Breast epithelium (tissue), 4 donors: Measurements from ENCODE around the gene CDKN1C. TPM values are rescaled to one million over a fixed set of nuclear protein-coding genes. Genes with fewer than 3 reads are reported as not detected.

Experiments used
- DNase-seq, 2 donors: peaks; one replicate each; pipeline ENCODE4 v3.0.0-alpha.2; 2019; ENCODE audit warnings: low spot score in 2 of 2
- H3K27ac ChIP-seq, 2 donors: fragments of 200-600 bp; sonication (generic) in 1 of 2; one replicate each; pipeline ENCODE4 v1.5.1; 2016 to 2019; ENCODE audit warnings: mild to moderate bottlenecking in 1 of 2
- H3K27me3 ChIP-seq, 2 donors: fragments of 200-600 bp; sonication (generic) in 1 of 2; one replicate each; pipeline versions ENCODE4 v1.5.1 to v1.6.0; 2017 to 2019; ENCODE audit warnings: control low read depth in 1 of 2, mild to moderate bottlenecking in 1 of 2
- H3K36me3 ChIP-seq: fragments of 200-600 bp; one replicate; pipeline ENCODE4 v1.5.1; 2019
- H3K4me1 ChIP-seq, 2 donors: fragments of 200-600 bp; sonication (generic); one replicate each; pipeline ENCODE4 v1.5.1; 2016 to 2019; ENCODE audit warnings: control low read depth in 1 of 2
- H3K4me3 ChIP-seq, 3 donors: fragments of 200-600 bp; sonication (generic); 1 replicate in 2 of 3; 2 replicates in 1 of 3; pipeline ENCODE4 v1.5.1; 2016 to 2019; ENCODE audit warnings: mild to moderate bottlenecking in 3 of 3, moderate library complexity in 2 of 3
- H3K9me3 ChIP-seq, 2 donors: fragments of 200-600 bp; sonication (generic) in 1 of 2; one replicate each; pipeline ENCODE4 v1.5.1; 2016 to 2019; ENCODE audit warnings: control low read depth in 1 of 2
- POLR2A ChIP-seq: fragments of 450-650 bp; IDR thresholded peaks from one replicate; pipeline ENCODE4 v1.6.1; 2016; ENCODE audit warnings: antibody characterized with exemption, mild to moderate bottlenecking, moderate library complexity
- POLR2AphosphoS5 ChIP-seq, 3 donors: sonication (generic); formaldehyde crosslinking; IDR thresholded peaks; one replicate each; pipeline ENCODE4 v1.6.1; 2017; ENCODE audit warnings: antibody characterized with exemption in 3 of 3
- intact Hi-C: fragments of 100-400 bp; cut with DNase I; formaldehyde crosslinking; loops from one replicate; pipeline ENCODE4 v1.15.1; 2023; ENCODE audit warnings: low total_unique reads
- total RNA-seq, 3 donors: library from RNA; depleted of rRNA; stranded (reverse); fragments of >200 nt; gene quantifications; one replicate each; pipeline ENCODE4 v1.1.0, GENCODE V29; 2016
- TF ChIP-seq, protein P1 (sequence below), 3 donors: fragments of 450-650 bp; IDR thresholded peaks; one replicate each; pipeline ENCODE4 v1.5.1; 2016 to 2017; ENCODE audit warnings: antibody characterized with exemption in 3 of 3, mild to moderate bottlenecking in 3 of 3, moderate library complexity in 3 of 3

CDKN1C gene
- total RNA-seq, 3 donors from 2014 or later = 48.2 to 136 (median 88.8) TPM

DNA sequence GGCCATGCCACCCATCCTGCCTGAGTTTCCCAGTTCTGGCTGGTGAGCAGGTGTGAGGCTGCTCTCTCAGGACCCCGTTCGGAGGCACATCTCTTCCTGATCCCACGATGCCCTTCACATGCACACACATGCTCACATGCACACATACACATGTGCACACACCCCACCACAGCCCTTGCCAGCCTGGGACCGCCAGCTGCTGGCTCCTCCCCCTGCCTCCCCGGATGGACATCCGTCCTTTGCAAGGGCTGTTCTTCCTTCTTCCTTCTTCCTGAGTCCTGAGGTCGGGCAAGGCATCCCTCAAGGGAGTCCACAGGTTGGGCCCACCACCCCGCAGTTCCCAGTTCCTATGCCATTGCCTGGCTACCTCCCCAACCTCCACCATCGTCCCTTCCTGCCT, 10.5 kb upstream of the CDKN1C start:
- H3K27ac ChIP-seq = no peak overlapping the region
- H3K4me1 ChIP-seq = peaks cover 9 to 19% of the 10 kb centered on the region in 2 donors
- DNase-seq = no peak
- H3K4me3 ChIP-seq = no peak overlapping the region
- H3K27me3 ChIP-seq = no peaks in the 10 kb centered on the region
- TF ChIP-seq, protein P1, sequence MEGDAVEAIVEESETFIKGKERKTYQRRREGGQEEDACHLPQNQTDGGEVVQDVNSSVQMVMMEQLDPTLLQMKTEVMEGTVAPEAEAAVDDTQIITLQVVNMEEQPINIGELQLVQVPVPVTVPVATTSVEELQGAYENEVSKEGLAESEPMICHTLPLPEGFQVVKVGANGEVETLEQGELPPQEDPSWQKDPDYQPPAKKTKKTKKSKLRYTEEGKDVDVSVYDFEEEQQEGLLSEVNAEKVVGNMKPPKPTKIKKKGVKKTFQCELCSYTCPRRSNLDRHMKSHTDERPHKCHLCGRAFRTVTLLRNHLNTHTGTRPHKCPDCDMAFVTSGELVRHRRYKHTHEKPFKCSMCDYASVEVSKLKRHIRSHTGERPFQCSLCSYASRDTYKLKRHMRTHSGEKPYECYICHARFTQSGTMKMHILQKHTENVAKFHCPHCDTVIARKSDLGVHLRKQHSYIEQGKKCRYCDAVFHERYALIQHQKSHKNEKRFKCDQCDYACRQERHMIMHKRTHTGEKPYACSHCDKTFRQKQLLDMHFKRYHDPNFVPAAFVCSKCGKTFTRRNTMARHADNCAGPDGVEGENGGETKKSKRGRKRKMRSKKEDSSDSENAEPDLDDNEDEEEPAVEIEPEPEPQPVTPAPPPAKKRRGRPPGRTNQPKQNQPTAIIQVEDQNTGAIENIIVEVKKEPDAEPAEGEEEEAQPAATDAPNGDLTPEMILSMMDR (IDR thresholded peaks at IDR 0.05) = no peak
- TF ChIP-seq POLR2AphosphoS5 (IDR thresholded peaks at IDR 0.05) = no peak
- intact Hi-C loops = no loop called here
- no peaks in the 10 kb centered on the region for H3K9me3 ChIP-seq
- no peaks in the 10 kb centered on the region for H3K36me3 ChIP-seq

DNA sequence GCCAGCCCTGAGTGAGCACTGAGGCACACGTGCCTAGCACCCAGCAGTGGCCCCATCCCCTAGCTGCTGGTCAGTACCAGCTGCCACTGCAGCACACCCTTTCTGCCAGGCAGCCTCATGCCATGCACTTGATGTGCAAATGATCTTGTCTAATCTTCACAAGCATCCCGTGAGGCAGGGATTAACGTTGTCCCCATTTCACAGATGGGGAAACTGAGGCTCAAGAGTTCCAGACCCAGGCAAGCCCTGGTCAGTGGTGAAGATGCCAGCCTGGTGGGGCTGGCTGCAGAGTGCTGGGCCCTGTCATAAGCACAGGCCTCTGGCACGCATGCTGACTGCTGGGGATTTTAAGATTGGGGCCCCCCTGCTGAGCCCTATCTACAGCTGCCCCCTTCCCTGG, 8.4 kb upstream of the CDKN1C start:
- peaks cover 12 to 22% of the 10 kb centered on the region in 2 donors for H3K4me1 ChIP-seq
- no peaks in the 10 kb centered on the region for H3K27me3 ChIP-seq
- H3K4me3 ChIP-seq = no peak overlapping the region
- H3K9me3 ChIP-seq = no peaks in the 10 kb centered on the region
- H3K36me3 ChIP-seq = no peaks in the 10 kb centered on the region
- intact Hi-C loops = loop anchor here (5.0 kb wide), 1 partner anchor 462 kb away; no protein-coding TSS in a partner anchor
- TF ChIP-seq POLR2A (no peak), POLR2AphosphoS5 (IDR thresholded peaks at IDR 0.05) (no peak)
- TF ChIP-seq, protein P1 (IDR thresholded peaks at IDR 0.05) = no peak
- H3K27ac ChIP-seq = no peak overlapping the region
- no peak for DNase-seq

GRCh38 chr11:2892967-2893528, 7.5 kb upstream of the CDKN1C start:
- DNase-seq = no peak
- TF ChIP-seq POLR2A (no peak), POLR2AphosphoS5 (IDR thresholded peaks at IDR 0.05) (no peak)
- TF ChIP-seq, protein P1 (IDR thresholded peaks at IDR 0.05) = no peak
- Histone ChIP-seq H3K4me3 (peak overlapping the region; percentile 36 to 76 (median 50)), H3K27ac (peak overlapping the region in 1 of 2 donors; percentile 87), H3K9me3 (no peaks in the 10 kb centered on the region), H3K4me1 (peaks cover 8 to 20% of the 10 kb centered on the region in 2 donors), H3K36me3 (no peaks in the 10 kb centered on the region), H3K27me3 (no peaks in the 10 kb centered on the region)
- intact Hi-C loops = loop anchor here (5.0 kb wide), 1 partner anchor 461 kb away; no protein-coding TSS in a partner anchor

- intact Hi-C loops = loop anchor here (5.0 kb wide), 1 partner anchor 460 kb away; no protein-coding TSS in a partner anchor
- Histone ChIP-seq H3K4me3 (peak overlapping the region; percentile 36 to 76 (median 50)), H3K27ac (peak overlapping the region; percentile 31 to 87), H3K27me3 (no peaks in the 10 kb centered on the region), H3K36me3 (no peaks in the 10 kb centered on the region), H3K9me3 (no peaks in the 10 kb centered on the region), H3K4me1 (peaks cover 8 to 20% of the 10 kb centered on the region in 2 donors)
- no peak for DNase-seq
- TF ChIP-seq POLR2AphosphoS5 (IDR thresholded peaks at IDR 0.05) = no peak
- no peak for TF ChIP-seq POLR2A
- TF ChIP-seq, protein P1 (IDR thresholded peaks at IDR 0.05) = peak; percentile 88 to 93 (median 89)
Observed at GRCh38 chr11:2892215-2892966, 6.8 kb upstream of the CDKN1C start.
